ENCODE measurements around the gene TXNDC11.

Gene TXNDC11

GRCh38 chr16:11748404-11749254, 6.0 kb upstream of the TXNDC11 start:
- H3K9me3 ChIP-seq (ENCODE audit: control insufficient read depth, low read length) = no peaks in the 10 kb centered on the region
- H3K9ac ChIP-seq (ENCODE audit: low read length) = no peak overlapping the region
- H3K4me1 ChIP-seq (ENCODE audit: control insufficient read depth, insufficient read depth, low read length) = peaks cover 11% of the 10 kb centered on the region
- DNase-seq (ENCODE audit: low read depth) = no peak
- peaks cover 56% of the 10 kb centered on the region for H3K36me3 ChIP-seq (ENCODE audit: control insufficient read depth, insufficient read depth, low read length, severe bottlenecking)
- H3K27me3 ChIP-seq (replicated peaks; ENCODE audit: control insufficient read depth, insufficient read depth, low read length) = no peaks in the 10 kb centered on the region
- H3K4me3 ChIP-seq (ENCODE audit: low read length) = no peak overlapping the region

GRCh38 chr16:11747949-11748403, 5.3 kb upstream of the TXNDC11 start:
- Histone ChIP-seq H3K9ac (ENCODE audit: low read length) (no peak overlapping the region), H3K27me3 (replicated peaks; ENCODE audit: control insufficient read depth, insufficient read depth, low read length) (no peaks in the 10 kb centered on the region), H3K4me3 (ENCODE audit: low read length) (no peak overlapping the region), H3K4me1 (ENCODE audit: control insufficient read depth, insufficient read depth, low read length) (peaks cover 17% of the 10 kb centered on the region), H3K9me3 (ENCODE audit: control insufficient read depth, low read length) (no peaks in the 10 kb centered on the region), H3K36me3 (ENCODE audit: control insufficient read depth, insufficient read depth, low read length, severe bottlenecking) (peaks cover 49% of the 10 kb centered on the region)
- no peak for DNase-seq (ENCODE audit: low read depth)

- Histone ChIP-seq H3K9ac (ENCODE audit: low read length) (no peak overlapping the region), H3K9me3 (ENCODE audit: control insufficient read depth, low read length) (no peaks in the 10 kb centered on the region), H3K36me3 (ENCODE audit: control insufficient read depth, insufficient read depth, low read length, severe bottlenecking) (peaks cover 14% of the 10 kb centered on the region), H3K4me3 (ENCODE audit: low read length) (no peak overlapping the region), H3K4me1 (ENCODE audit: control insufficient read depth, insufficient read depth, low read length) (peaks cover 29% of the 10 kb centered on the region), H3K27me3 (replicated peaks; ENCODE audit: control insufficient read depth, insufficient read depth, low read length) (no peaks in the 10 kb centered on the region)
- no peak for DNase-seq (ENCODE audit: low read depth)
Observed at GRCh38 chr16:11744075-11744470, 1.4 kb upstream of the TXNDC11 start.

GRCh38 chr16:11743308-11744074, 834 bp upstream of the TXNDC11 start:
- H3K4me3 ChIP-seq (ENCODE audit: low read length) = peak overlapping the region; percentile 99
- H3K9me3 ChIP-seq (ENCODE audit: control insufficient read depth, low read length) = no peaks in the 10 kb centered on the region
- no peaks in the 10 kb centered on the region for H3K27me3 ChIP-seq (replicated peaks; ENCODE audit: control insufficient read depth, insufficient read depth, low read length)
- peak overlapping the region; percentile 97 for H3K9ac ChIP-seq (ENCODE audit: low read length)
- H3K4me1 ChIP-seq (ENCODE audit: control insufficient read depth, insufficient read depth, low read length) = peaks cover 29% of the 10 kb centered on the region
- peaks cover 8% of the 10 kb centered on the region for H3K36me3 ChIP-seq (ENCODE audit: control insufficient read depth, insufficient read depth, low read length, severe bottlenecking)
- DNase-seq (ENCODE audit: low read depth) = peak; percentile 64

- no peaks in the 10 kb centered on the region for H3K9me3 ChIP-seq (ENCODE audit: control insufficient read depth, low read length)
- no peak for DNase-seq (ENCODE audit: low read depth)
- peak overlapping the region; percentile 97 for H3K9ac ChIP-seq (ENCODE audit: low read length)
- peak overlapping the region; percentile 99 for H3K4me3 ChIP-seq (ENCODE audit: low read length)
- H3K36me3 ChIP-seq (ENCODE audit: control insufficient read depth, insufficient read depth, low read length, severe bottlenecking) = peaks cover 10% of the 10 kb centered on the region
- peaks cover 29% of the 10 kb centered on the region for H3K4me1 ChIP-seq (ENCODE audit: control insufficient read depth, insufficient read depth, low read length)
- H3K27me3 ChIP-seq (replicated peaks; ENCODE audit: control insufficient read depth, insufficient read depth, low read length) = no peaks in the 10 kb centered on the region
Observed at GRCh38 chr16:11742093-11742535, 543 bp downstream of the TXNDC11 start.

- Histone ChIP-seq H3K9me3 (ENCODE audit: control insufficient read depth, low read length) (no peaks in the 10 kb centered on the region), H3K9ac (ENCODE audit: low read length) (peak overlapping the region; percentile 14), H3K27me3 (replicated peaks; ENCODE audit: control insufficient read depth, insufficient read depth, low read length) (no peaks in the 10 kb centered on the region), H3K4me3 (ENCODE audit: low read length) (peak overlapping the region; percentile 99), H3K36me3 (ENCODE audit: control insufficient read depth, insufficient read depth, low read length, severe bottlenecking) (peaks cover 26% of the 10 kb centered on the region), H3K4me1 (ENCODE audit: control insufficient read depth, insufficient read depth, low read length) (peaks cover 29% of the 10 kb centered on the region)
- DNase-seq (ENCODE audit: low read depth) = peak; percentile 22
Observed at GRCh38 chr16:11740567-11740966, 2.1 kb downstream of the TXNDC11 start.

GRCh38 chr16:11738742-11739544, 3.7 kb downstream of the TXNDC11 start:
- H3K9ac ChIP-seq (ENCODE audit: low read length) = no peak overlapping the region

GRCh38 chr16:11737713-11738112, 4.9 kb downstream of the TXNDC11 start:
- H3K9me3 ChIP-seq (ENCODE audit: control insufficient read depth, low read length) = no peaks in the 10 kb centered on the region
- peaks cover 17% of the 10 kb centered on the region for H3K4me1 ChIP-seq (ENCODE audit: control insufficient read depth, insufficient read depth, low read length)
- no peak overlapping the region for H3K4me3 ChIP-seq (ENCODE audit: low read length)
- H3K36me3 ChIP-seq (ENCODE audit: control insufficient read depth, insufficient read depth, low read length, severe bottlenecking) = peaks cover 53% of the 10 kb centered on the region
- H3K27me3 ChIP-seq (replicated peaks; ENCODE audit: control insufficient read depth, insufficient read depth, low read length) = no peaks in the 10 kb centered on the region
- no peak overlapping the region for H3K9ac ChIP-seq (ENCODE audit: low read length)
- no peak for DNase-seq (ENCODE audit: low read depth)

More at GRCh38 chr16:11738742-11739544, 3.7 kb downstream of the TXNDC11 start:
- Histone ChIP-seq H3K9me3 (ENCODE audit: control insufficient read depth, low read length) (no peaks in the 10 kb centered on the region), H3K4me3 (ENCODE audit: low read length) (no peak overlapping the region), H3K27me3 (replicated peaks; ENCODE audit: control insufficient read depth, insufficient read depth, low read length) (no peaks in the 10 kb centered on the region), H3K4me1 (ENCODE audit: control insufficient read depth, insufficient read depth, low read length) (peaks cover 26% of the 10 kb centered on the region), H3K36me3 (ENCODE audit: control insufficient read depth, insufficient read depth, low read length, severe bottlenecking) (peaks cover 42% of the 10 kb centered on the region)
- DNase-seq (ENCODE audit: low read depth) = no peak

- Histone ChIP-seq H3K9ac (ENCODE audit: low read length) (no peak overlapping the region), H3K36me3 (ENCODE audit: control insufficient read depth, insufficient read depth, low read length, severe bottlenecking) (peaks cover 62% of the 10 kb centered on the region), H3K4me3 (ENCODE audit: low read length) (no peak overlapping the region), H3K4me1 (ENCODE audit: control insufficient read depth, insufficient read depth, low read length) (peaks cover 17% of the 10 kb centered on the region), H3K9me3 (ENCODE audit: control insufficient read depth, low read length) (no peaks in the 10 kb centered on the region), H3K27me3 (replicated peaks; ENCODE audit: control insufficient read depth, insufficient read depth, low read length) (no peaks in the 10 kb centered on the region)
- DNase-seq (ENCODE audit: low read depth) = no peak
Observed at GRCh38 chr16:11736903-11737302, 5.8 kb downstream of the TXNDC11 start.

- DNase-seq (ENCODE audit: low read depth) = no peak
- Histone ChIP-seq H3K36me3 (ENCODE audit: control insufficient read depth, insufficient read depth, low read length, severe bottlenecking) (peaks cover 73% of the 10 kb centered on the region), H3K27me3 (replicated peaks; ENCODE audit: control insufficient read depth, insufficient read depth, low read length) (no peaks in the 10 kb centered on the region)
Observed at GRCh38 chr16:11735787-11736186, 6.9 kb downstream of the TXNDC11 start.

More at GRCh38 chr16:11735787-11736186, 6.9 kb downstream of the TXNDC11 start:
- H3K4me1 ChIP-seq (ENCODE audit: control insufficient read depth, insufficient read depth, low read length) = peaks cover 10% of the 10 kb centered on the region
- no peak overlapping the region for H3K9ac ChIP-seq (ENCODE audit: low read length)
- no peaks in the 10 kb centered on the region for H3K9me3 ChIP-seq (ENCODE audit: control insufficient read depth, low read length)
- H3K4me3 ChIP-seq (ENCODE audit: low read length) = no peak overlapping the region

All from adipocyte (in vitro differentiated cells).